ENCODE measurements around the gene RNF157. TPM values are rescaled to one million over a fixed set of nuclear protein-coding genes. Genes with fewer than 3 reads are reported as not detected.

The RNF157 gene
- total RNA-seq, 1 experiment from 2014 or later: 11.2 TPM

GRCh38 chr17:76146053-76146851 is 94.0 kb downstream of the RNF157 start (continued):
- no peak for TF ChIP-seq MLX (CRISPR knock-in tag; IDR thresholded peaks at IDR 0.05)
- TF ChIP-seq SOX15 (CRISPR knock-in tag; IDR thresholded peaks at IDR 0.05): no peak
- TF ChIP-seq FOXP1 (CRISPR knock-in tag; IDR thresholded peaks at IDR 0.05; ENCODE audit: borderline replicate concordance): no peak
- TF ChIP-seq, protein P1, sequence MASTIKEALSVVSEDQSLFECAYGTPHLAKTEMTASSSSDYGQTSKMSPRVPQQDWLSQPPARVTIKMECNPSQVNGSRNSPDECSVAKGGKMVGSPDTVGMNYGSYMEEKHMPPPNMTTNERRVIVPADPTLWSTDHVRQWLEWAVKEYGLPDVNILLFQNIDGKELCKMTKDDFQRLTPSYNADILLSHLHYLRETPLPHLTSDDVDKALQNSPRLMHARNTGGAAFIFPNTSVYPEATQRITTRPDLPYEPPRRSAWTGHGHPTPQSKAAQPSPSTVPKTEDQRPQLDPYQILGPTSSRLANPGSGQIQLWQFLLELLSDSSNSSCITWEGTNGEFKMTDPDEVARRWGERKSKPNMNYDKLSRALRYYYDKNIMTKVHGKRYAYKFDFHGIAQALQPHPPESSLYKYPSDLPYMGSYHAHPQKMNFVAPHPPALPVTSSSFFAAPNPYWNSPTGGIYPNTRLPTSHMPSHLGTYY (CRISPR knock-in tag; IDR thresholded peaks at IDR 0.05): no peak
- TF ChIP-seq, protein P2, sequence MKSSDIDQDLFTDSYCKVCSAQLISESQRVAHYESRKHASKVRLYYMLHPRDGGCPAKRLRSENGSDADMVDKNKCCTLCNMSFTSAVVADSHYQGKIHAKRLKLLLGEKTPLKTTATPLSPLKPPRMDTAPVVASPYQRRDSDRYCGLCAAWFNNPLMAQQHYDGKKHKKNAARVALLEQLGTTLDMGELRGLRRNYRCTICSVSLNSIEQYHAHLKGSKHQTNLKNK (CRISPR knock-in tag; IDR thresholded peaks at IDR 0.05): no peak
- no peak for TF ChIP-seq CBFB (CRISPR knock-in tag; IDR thresholded peaks at IDR 0.05; ENCODE audit: low read depth)
- TF ChIP-seq MYBL2 (CRISPR knock-in tag; IDR thresholded peaks at IDR 0.05): no peak
- TF ChIP-seq EMX1 (CRISPR knock-in tag; IDR thresholded peaks at IDR 0.05): no peak
- TF ChIP-seq CDX4 (CRISPR knock-in tag; IDR thresholded peaks at IDR 0.05; ENCODE audit: borderline replicate concordance): no peak

DNA sequence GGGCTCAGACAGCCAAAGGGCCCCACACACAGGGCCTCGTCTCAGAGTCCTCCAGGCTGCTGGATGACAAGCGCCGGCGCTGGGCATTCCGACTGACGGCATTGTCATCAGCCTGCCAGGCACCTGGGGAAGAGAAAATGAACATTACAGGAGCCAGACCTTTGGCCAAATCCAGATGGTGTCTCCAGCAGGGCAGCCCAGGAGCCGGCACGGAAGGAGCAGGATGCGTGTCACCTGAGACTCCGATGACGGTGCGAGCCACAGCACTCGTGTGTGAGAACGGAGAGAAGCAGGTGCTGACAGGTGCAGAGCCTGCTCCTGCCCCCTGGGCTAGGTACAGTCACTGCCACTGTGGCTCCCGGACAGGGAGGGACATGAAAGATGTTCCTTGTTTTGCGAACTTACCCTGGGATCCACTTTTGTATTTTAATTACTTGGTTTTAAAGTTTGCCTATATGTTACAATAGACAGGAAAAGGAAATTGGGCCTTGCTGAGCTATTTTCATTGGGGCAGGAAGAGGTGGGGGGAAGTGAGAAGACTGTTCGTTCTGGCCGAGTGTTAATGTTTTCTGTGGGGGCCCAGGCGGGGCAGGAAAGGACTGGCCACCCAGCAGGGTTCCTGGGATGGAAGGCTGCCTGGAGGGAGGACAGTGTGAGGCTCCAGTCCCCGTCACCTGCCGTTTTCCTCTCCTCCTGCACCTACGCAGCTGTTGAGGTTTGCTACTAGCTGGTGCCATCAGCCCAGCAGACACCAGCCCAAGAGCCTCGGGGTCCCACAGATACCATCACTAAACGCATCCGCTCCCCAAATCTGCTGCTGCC is 94.9 kb downstream of the RNF157 start:
- TF ChIP-seq GABPB1 (CRISPR knock-in tag; IDR thresholded peaks at IDR 0.05): no peak
- no peak for TF ChIP-seq ZNF232 (CRISPR knock-in tag; IDR thresholded peaks at IDR 0.05)
- TF ChIP-seq, protein P3, sequence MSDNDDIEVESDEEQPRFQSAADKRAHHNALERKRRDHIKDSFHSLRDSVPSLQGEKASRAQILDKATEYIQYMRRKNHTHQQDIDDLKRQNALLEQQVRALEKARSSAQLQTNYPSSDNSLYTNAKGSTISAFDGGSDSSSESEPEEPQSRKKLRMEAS (CRISPR knock-in tag; IDR thresholded peaks at IDR 0.05): peak; percentile 39; the same call in 1 of the 2 replicates
- Mint-ChIP-seq H3K36me3 (no peaks in the 10 kb centered on the region), H3K4me3 (no peak overlapping the region), H3K27me3 (ENCODE audit: low read depth) (peaks cover 29% of the 10 kb centered on the region), H3K27ac (no peak overlapping the region), H3K4me1 (peaks cover 63% of the 10 kb centered on the region), H3K9me3 (no peaks in the 10 kb centered on the region)
- ATAC-seq (no peak), DNase-seq (ENCODE audit: low spot score) (peak; percentile 34)
- ChIA-PET POLR2A (interaction anchor here (0.6 kb wide), 1 partner anchor 183 kb away, joined by 3 read pairs; no protein-coding TSS in a partner anchor), CTCF (interaction anchor here (0.6 to 7.0 kb wide), 10 partner anchors 10 to 134 kb away, joined by 3 to 41 read pairs (median 4); no protein-coding TSS in a partner anchor)

- POLR2A ChIA-PET: interaction anchor here (0.8 to 3.3 kb wide), 4 partner anchors 10 to 137 kb away, joined by 3 to 17 read pairs (median 4); no protein-coding TSS in a partner anchor
- no peak for ATAC-seq
- H3K36me3 Mint-ChIP-seq: no peaks in the 10 kb centered on the region
- H3K4me3 Mint-ChIP-seq: peak overlapping the region; percentile 82
- peaks cover 55% of the 10 kb centered on the region for H3K27me3 Mint-ChIP-seq (ENCODE audit: low read depth)
- no peaks in the 10 kb centered on the region for H3K9me3 Mint-ChIP-seq
- DNase-seq (ENCODE audit: low spot score): no peak
- CTCF ChIA-PET: interaction anchor here (0.7 to 7.0 kb wide), 11 partner anchors 9 to 242 kb away, joined by 3 to 41 read pairs (median 9); no protein-coding TSS in a partner anchor
- TF ChIP-seq ATF1 (CRISPR knock-in tag; IDR thresholded peaks at IDR 0.05): no peak
- H3K27ac Mint-ChIP-seq: no peak overlapping the region
- H3K4me1 Mint-ChIP-seq: peaks cover 83% of the 10 kb centered on the region
Observed at GRCh38 chr17:76142585-76143041, 97.7 kb downstream of the RNF157 start.

- ATAC-seq (no peak), DNase-seq (ENCODE audit: low spot score) (no peak)
- H3K27ac Mint-ChIP-seq: no peak overlapping the region
- peaks cover 81% of the 10 kb centered on the region for H3K4me1 Mint-ChIP-seq
- no peaks in the 10 kb centered on the region for H3K36me3 Mint-ChIP-seq
- H3K27me3 Mint-ChIP-seq (ENCODE audit: low read depth): peaks cover 60% of the 10 kb centered on the region
- CTCF ChIA-PET: interaction anchor here (0.6 to 7.0 kb wide), 11 partner anchors 9 to 649 kb away, joined by 3 to 41 read pairs (median 18); no protein-coding TSS in a partner anchor
- H3K9me3 Mint-ChIP-seq: no peaks in the 10 kb centered on the region
- peak overlapping the region; percentile 82 for H3K4me3 Mint-ChIP-seq
- POLR2A ChIA-PET: interaction anchor here (0.8 to 3.3 kb wide), 3 partner anchors 9 to 138 kb away, joined by 3 to 17 read pairs (median 3); no protein-coding TSS in a partner anchor
- TF ChIP-seq MXD4 (CRISPR knock-in tag; IDR thresholded peaks at IDR 0.05; ENCODE audit: borderline replicate concordance) (no peak), SP1 (CRISPR knock-in tag; conservative IDR thresholded peaks at IDR 0.05) (no peak), ZNF396 (CRISPR knock-in tag; IDR thresholded peaks at IDR 0.05; ENCODE audit: borderline replicate concordance) (no peak), TCF7 (CRISPR knock-in tag; IDR thresholded peaks at IDR 0.05; ENCODE audit: low read depth) (no peak)
- TF ChIP-seq, protein P4, sequence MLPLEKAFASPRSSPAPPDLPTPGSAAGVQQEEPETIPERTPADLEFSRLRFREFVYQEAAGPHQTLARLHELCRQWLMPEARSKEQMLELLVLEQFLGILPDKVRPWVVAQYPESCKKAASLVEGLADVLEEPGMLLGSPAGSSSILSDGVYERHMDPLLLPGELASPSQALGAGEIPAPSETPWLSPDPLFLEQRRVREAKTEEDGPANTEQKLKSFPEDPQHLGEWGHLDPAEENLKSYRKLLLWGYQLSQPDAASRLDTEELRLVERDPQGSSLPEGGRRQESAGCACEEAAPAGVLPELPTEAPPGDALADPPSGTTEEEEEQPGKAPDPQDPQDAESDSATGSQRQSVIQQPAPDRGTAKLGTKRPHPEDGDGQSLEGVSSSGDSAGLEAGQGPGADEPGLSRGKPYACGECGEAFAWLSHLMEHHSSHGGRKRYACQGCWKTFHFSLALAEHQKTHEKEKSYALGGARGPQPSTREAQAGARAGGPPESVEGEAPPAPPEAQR (CRISPR knock-in tag; IDR thresholded peaks at IDR 0.05): no peak
- TF ChIP-seq, protein P5, sequence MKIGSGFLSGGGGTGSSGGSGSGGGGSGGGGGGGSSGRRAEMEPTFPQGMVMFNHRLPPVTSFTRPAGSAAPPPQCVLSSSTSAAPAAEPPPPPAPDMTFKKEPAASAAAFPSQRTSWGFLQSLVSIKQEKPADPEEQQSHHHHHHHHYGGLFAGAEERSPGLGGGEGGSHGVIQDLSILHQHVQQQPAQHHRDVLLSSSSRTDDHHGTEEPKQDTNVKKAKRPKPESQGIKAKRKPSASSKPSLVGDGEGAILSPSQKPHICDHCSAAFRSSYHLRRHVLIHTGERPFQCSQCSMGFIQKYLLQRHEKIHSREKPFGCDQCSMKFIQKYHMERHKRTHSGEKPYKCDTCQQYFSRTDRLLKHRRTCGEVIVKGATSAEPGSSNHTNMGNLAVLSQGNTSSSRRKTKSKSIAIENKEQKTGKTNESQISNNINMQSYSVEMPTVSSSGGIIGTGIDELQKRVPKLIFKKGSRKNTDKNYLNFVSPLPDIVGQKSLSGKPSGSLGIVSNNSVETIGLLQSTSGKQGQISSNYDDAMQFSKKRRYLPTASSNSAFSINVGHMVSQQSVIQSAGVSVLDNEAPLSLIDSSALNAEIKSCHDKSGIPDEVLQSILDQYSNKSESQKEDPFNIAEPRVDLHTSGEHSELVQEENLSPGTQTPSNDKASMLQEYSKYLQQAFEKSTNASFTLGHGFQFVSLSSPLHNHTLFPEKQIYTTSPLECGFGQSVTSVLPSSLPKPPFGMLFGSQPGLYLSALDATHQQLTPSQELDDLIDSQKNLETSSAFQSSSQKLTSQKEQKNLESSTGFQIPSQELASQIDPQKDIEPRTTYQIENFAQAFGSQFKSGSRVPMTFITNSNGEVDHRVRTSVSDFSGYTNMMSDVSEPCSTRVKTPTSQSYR (CRISPR knock-in tag; IDR thresholded peaks at IDR 0.05): no peak
Observed at GRCh38 chr17:76142039-76142584, 98.2 kb downstream of the RNF157 start.
